ENCODE results near the gene ZNF358. TPM values are rescaled to one million over a fixed set of nuclear protein-coding genes. Genes with fewer than 3 reads are reported as not detected.

ZNF358 gene
- total RNA-seq, 1 donor from 2014 or later, result 86.1 TPM

GRCh38 chr19:7558667-7559066 is 42.8 kb downstream of the ZNF358 start:
- no peak for DNase-seq (ENCODE audit: low spot score, unreplicated experiment)
- Mint-ChIP-seq H3K36me3 (ENCODE audit: insufficient read depth) (peaks cover 15% of the 10 kb centered on the region), H3K27me3 (no peaks in the 10 kb centered on the region), H3K4me3 (ENCODE audit: low read depth) (no peak overlapping the region), H3K27ac (no peak overlapping the region), H3K9me3 (ENCODE audit: low read depth) (no peaks in the 10 kb centered on the region), H3K4me1 (ENCODE audit: low read depth) (no peaks in the 10 kb centered on the region)
- TF ChIP-seq, protein P1, sequence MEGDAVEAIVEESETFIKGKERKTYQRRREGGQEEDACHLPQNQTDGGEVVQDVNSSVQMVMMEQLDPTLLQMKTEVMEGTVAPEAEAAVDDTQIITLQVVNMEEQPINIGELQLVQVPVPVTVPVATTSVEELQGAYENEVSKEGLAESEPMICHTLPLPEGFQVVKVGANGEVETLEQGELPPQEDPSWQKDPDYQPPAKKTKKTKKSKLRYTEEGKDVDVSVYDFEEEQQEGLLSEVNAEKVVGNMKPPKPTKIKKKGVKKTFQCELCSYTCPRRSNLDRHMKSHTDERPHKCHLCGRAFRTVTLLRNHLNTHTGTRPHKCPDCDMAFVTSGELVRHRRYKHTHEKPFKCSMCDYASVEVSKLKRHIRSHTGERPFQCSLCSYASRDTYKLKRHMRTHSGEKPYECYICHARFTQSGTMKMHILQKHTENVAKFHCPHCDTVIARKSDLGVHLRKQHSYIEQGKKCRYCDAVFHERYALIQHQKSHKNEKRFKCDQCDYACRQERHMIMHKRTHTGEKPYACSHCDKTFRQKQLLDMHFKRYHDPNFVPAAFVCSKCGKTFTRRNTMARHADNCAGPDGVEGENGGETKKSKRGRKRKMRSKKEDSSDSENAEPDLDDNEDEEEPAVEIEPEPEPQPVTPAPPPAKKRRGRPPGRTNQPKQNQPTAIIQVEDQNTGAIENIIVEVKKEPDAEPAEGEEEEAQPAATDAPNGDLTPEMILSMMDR (IDR thresholded peaks at IDR 0.05; ENCODE audit: unreplicated experiment), result no peak

DNA sequence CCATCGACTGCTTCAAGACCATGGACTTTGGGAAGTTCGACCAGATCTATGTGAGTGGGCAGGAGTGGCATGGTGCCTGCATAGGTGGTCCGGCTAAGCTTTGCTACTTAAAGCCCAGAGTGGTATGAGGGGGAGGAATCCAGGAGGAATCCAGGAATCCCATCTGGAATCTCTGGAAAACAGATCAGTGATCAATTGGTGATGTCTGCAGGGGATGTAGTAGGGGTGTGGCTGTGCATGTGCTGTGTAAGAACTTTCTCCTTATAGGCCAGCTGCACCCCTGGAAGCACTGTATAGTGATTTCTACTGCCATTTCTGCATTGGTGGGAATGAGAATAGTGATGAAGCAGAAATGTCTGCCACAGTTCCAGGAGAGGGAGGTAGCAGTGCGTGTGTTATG is 43.2 kb downstream of the ZNF358 start:
- TF ChIP-seq, protein P1 (IDR thresholded peaks at IDR 0.05; ENCODE audit: unreplicated experiment), result no peak
- no peaks in the 10 kb centered on the region for H3K27me3 Mint-ChIP-seq
- H3K9me3 Mint-ChIP-seq (ENCODE audit: low read depth), result no peaks in the 10 kb centered on the region
- no peaks in the 10 kb centered on the region for H3K4me1 Mint-ChIP-seq (ENCODE audit: low read depth)
- H3K36me3 Mint-ChIP-seq (ENCODE audit: insufficient read depth), result peaks cover 15% of the 10 kb centered on the region
- no peak for DNase-seq (ENCODE audit: low spot score, unreplicated experiment)
- H3K4me3 Mint-ChIP-seq (ENCODE audit: low read depth), result no peak overlapping the region
- H3K27ac Mint-ChIP-seq, result no peak overlapping the region

- no peak for DNase-seq (ENCODE audit: low spot score, unreplicated experiment)
- Mint-ChIP-seq H3K27ac (no peak overlapping the region), H3K27me3 (no peaks in the 10 kb centered on the region), H3K4me3 (ENCODE audit: low read depth) (no peak overlapping the region), H3K9me3 (ENCODE audit: low read depth) (no peaks in the 10 kb centered on the region), H3K36me3 (ENCODE audit: insufficient read depth) (peaks cover 14% of the 10 kb centered on the region), H3K4me1 (ENCODE audit: low read depth) (no peaks in the 10 kb centered on the region)
- TF ChIP-seq, protein P1 (IDR thresholded peaks at IDR 0.05; ENCODE audit: unreplicated experiment), result no peak
These were observed 44.4 kb downstream of the ZNF358 start for GRCh38 chr19:7560255-7560654.

- H3K27ac Mint-ChIP-seq, result no peak overlapping the region
- H3K36me3 Mint-ChIP-seq (ENCODE audit: insufficient read depth), result peaks cover 12% of the 10 kb centered on the region
- H3K9me3 Mint-ChIP-seq (ENCODE audit: low read depth), result no peaks in the 10 kb centered on the region
- H3K4me3 Mint-ChIP-seq (ENCODE audit: low read depth), result no peak overlapping the region
- DNase-seq (ENCODE audit: low spot score, unreplicated experiment), result no peak
- H3K4me1 Mint-ChIP-seq (ENCODE audit: low read depth), result no peaks in the 10 kb centered on the region
- TF ChIP-seq, protein P1 (IDR thresholded peaks at IDR 0.05; ENCODE audit: unreplicated experiment), result no peak
- no peaks in the 10 kb centered on the region for H3K27me3 Mint-ChIP-seq
These were observed 45.4 kb downstream of the ZNF358 start for GRCh38 chr19:7561325-7561724.

DNA sequence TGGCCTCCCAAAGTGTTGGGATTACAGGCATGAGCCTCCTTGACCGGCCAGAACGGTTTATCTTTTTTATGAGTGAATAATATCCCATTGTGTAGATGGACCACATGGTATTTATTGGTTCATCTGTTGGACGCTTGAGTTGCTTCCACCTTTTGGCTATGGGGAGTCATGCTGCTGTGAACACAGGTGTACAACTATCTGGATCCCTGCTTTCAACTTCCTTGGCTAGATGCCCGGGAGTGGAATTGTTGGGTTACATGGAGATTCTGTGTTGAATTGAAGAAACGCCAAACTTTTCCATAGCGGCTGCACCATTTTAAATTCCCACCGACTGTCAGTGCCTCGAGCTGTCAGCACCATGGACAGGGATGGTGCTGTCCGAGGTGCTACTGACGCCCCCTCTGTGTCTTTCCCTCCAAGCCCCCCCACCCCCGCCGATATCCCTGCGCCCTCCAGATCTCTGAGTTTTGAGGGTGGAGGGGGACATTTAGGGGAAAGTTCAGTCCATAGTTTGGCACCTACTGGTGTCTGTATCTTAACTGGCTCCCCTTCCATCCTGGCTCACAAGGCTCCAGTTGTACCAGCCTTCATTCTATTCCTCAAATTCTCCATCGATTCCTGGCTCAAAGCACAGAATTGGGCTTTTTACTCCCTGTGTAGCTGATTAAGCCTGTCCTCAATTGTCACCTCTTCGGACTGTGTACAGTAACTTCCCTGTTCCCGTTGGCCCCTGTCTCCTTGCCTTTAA is 46.9 kb downstream of the ZNF358 start:
- no peaks in the 10 kb centered on the region for H3K27me3 Mint-ChIP-seq
- H3K4me3 Mint-ChIP-seq (ENCODE audit: low read depth), result no peak overlapping the region
- H3K27ac Mint-ChIP-seq, result no peak overlapping the region
- no peaks in the 10 kb centered on the region for H3K4me1 Mint-ChIP-seq (ENCODE audit: low read depth)
- H3K36me3 Mint-ChIP-seq (ENCODE audit: insufficient read depth), result peaks cover 12% of the 10 kb centered on the region
- no peaks in the 10 kb centered on the region for H3K9me3 Mint-ChIP-seq (ENCODE audit: low read depth)
- DNase-seq (ENCODE audit: low spot score, unreplicated experiment), result no peak
- TF ChIP-seq, protein P1 (IDR thresholded peaks at IDR 0.05; ENCODE audit: unreplicated experiment), result no peak

All from progenitor cell of endocrine pancreas (in vitro differentiated cells).